ENCODE data around the gene TINAGL1.

DNA sequence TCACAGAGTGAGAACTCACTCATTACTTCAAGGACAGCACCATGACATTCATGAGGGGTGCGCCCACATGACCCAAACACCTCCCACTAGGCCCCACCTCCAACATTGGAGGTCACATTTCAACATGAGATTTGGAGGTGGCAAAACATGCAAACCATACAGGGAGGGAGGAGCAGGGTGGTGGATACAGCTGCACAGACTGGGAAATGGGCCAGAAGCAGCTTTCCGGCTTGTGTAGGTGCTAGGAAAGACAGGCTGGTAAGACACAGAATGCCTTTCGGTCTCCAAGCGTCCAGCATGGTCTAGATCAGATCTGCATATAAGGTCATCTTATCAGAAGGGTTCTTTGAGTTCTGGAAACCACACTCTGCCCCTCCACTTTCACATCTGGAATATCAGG is 35.1 kb upstream of the TINAGL1 start:
- TF ChIP-seq SIN3A (IDR thresholded peaks at IDR 0.05; ENCODE audit: low read depth) (no peak), RAD21 (IDR thresholded peaks at IDR 0.05; ENCODE audit: low read depth) (no peak), EZH2 (IDR thresholded peaks at IDR 0.05) (no peak), ELF1 (IDR thresholded peaks at IDR 0.05; ENCODE audit: borderline replicate concordance, low read depth) (no peak), SP1 (IDR thresholded peaks at IDR 0.05; ENCODE audit: low read depth) (no peak), POLR2A (IDR thresholded peaks at IDR 0.05; ENCODE audit: borderline replicate concordance, extremely low read depth, insufficient read depth, insufficient read length) (no peak)
- TF ChIP-seq, protein P1, sequence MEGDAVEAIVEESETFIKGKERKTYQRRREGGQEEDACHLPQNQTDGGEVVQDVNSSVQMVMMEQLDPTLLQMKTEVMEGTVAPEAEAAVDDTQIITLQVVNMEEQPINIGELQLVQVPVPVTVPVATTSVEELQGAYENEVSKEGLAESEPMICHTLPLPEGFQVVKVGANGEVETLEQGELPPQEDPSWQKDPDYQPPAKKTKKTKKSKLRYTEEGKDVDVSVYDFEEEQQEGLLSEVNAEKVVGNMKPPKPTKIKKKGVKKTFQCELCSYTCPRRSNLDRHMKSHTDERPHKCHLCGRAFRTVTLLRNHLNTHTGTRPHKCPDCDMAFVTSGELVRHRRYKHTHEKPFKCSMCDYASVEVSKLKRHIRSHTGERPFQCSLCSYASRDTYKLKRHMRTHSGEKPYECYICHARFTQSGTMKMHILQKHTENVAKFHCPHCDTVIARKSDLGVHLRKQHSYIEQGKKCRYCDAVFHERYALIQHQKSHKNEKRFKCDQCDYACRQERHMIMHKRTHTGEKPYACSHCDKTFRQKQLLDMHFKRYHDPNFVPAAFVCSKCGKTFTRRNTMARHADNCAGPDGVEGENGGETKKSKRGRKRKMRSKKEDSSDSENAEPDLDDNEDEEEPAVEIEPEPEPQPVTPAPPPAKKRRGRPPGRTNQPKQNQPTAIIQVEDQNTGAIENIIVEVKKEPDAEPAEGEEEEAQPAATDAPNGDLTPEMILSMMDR (IDR thresholded peaks at IDR 0.05 in 2 of 3, conservative IDR thresholded peaks at IDR 0.05 in 1 of 3; ENCODE audit: borderline replicate concordance in 1 of 3, insufficient read depth in 1 of 3, low read depth in 2 of 3, low read length in 2 of 3), result no peak
